ENCODE measurements around the gene IER5L. TPM values are rescaled to one million over a fixed set of nuclear protein-coding genes. Genes with fewer than 3 reads are reported as not detected.

The IER5L gene
- total and polyA plus RNA-seq, 9 of the 15 experiments (the other 6 are each of a cell fraction or from before 2014, with no cell fraction given): 0.14 to 11.9 (median 0.52) TPM

DNA sequence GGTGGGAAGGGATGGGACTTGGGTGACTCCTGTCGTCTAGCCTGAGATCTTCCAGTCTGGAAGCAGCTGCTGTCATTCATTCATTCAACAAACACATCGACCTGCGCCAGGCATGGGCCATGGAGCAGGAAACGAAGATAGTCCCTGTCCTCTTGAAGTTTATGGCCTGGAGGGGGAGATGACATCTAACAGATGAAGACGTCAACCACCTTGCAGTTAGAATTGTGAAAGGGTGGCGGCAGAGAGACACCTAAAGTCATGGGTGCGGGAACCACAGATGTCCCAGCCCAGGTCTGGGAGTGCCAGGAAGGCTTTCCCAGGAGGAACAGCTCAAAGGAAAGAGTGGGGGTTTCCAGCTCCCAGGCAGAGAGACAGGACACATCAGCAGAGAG is 21.0 kb upstream of the IER5L start:
- CTCF ChIA-PET (ENCODE audit: low intra/inter-chr PET ratio): no interaction called here
- no TSS peak for BruUV-seq (replicated peaks)
- Histone ChIP-seq H3K36me3 (ENCODE audit: control insufficient read depth, insufficient read depth, low read length) (no peaks in the 10 kb centered on the region), H3K79me2 (ENCODE audit: control insufficient read depth, insufficient read depth, low read length) (no peaks in the 10 kb centered on the region), H3K4me2 (ENCODE audit: insufficient read depth, low read length) (no peak overlapping the region), H3K9me3 (replicated peaks; ENCODE audit: control insufficient read depth, insufficient read depth, low read depth, low read length) (no peaks in the 10 kb centered on the region), H3K9me1 (ENCODE audit: control insufficient read depth, insufficient read depth, low read length) (no peaks in the 10 kb centered on the region), H2AFZ (ENCODE audit: low read depth, low read length) (no peak overlapping the region), H3K27ac (ENCODE audit: extremely low read depth, low read depth, low read length) (no peak overlapping the region), H3K4me3 (no peak overlapping the region), H4K20me1 (replicated peaks; ENCODE audit: control insufficient read depth, insufficient read depth, low read length) (peaks cover 4% of the 10 kb centered on the region; the same call in 1 of the 2 replicates), H3K9ac (ENCODE audit: insufficient read depth in 1 of 2, low read depth in 2 of 2, low read length in 2 of 2) (no peak overlapping the region), H3K4me1 (replicated peaks in 1 of 2; ENCODE audit: control insufficient read depth in 2 of 2, insufficient read depth in 2 of 2, low read length in 2 of 2) (peaks cover 3 to 21% of the 10 kb centered on the region in 2 experiments; a peak in 3 of 5 replicates), H3K27me3 (ENCODE audit: control insufficient read depth in 2 of 2, insufficient read depth in 2 of 2, low read length in 2 of 2) (peaks cover 0 to 8% of the 10 kb centered on the region in 2 experiments; a peak in 2 of 5 replicates)
- no peak for FAIRE-seq
- no peak for ATAC-seq
- WGBS (ENCODE audit: insufficient coverage, low coverage, missing lambda C conversion rate): 54% methylated on average over 6 of the region's 7 CpGs
- DNase-seq (ENCODE audit: extremely low read depth in 1 of 4, low spot score in 3 of 4): no peak
- POLR2A ChIA-PET: interaction anchor here (0.6 to 1.2 kb wide), 2 partner anchors 14 to 652 kb away, joined by 3 read pairs; no protein-coding TSS in a partner anchor
- in situ Hi-C loops (cut with MboI) (no loop called here), intact Hi-C loops (cut with micrococcal nuclease) (no loop called here)
- TF ChIP-seq ELK1 (CRISPR knock-in tag; IDR thresholded peaks at IDR 0.05) (no peak), CTCF (IDR thresholded peaks at IDR 0.05 in 2 of 3, conservative IDR thresholded peaks at IDR 0.05 in 1 of 3; ENCODE audit: insufficient read depth in 2 of 3, low read depth in 1 of 3, low read length in 3 of 3) (peak in 2 of 3 experiments; percentile 22 to 23; a peak in 2 of 6 replicates), RAD21 (CRISPR knock-in tag; conservative IDR thresholded peaks at IDR 0.05 in 1 of 2, IDR thresholded peaks at IDR 0.05 in 1 of 2) (peak in 1 of 2 experiments; percentile 25; a peak in 1 of 4 replicates), ASH1L (IDR thresholded peaks at IDR 0.05; ENCODE audit: borderline replicate concordance, low read depth, partially characterized antibody) (no peak), SREBF2 (CRISPR knock-in tag; IDR thresholded peaks at IDR 0.05) (no peak)

All from K562 (cell line).